Caco-2 (cell line): ENCODE measurements around the gene TSPAN18. TPM values are rescaled to one million over a fixed set of nuclear protein-coding genes. Genes with fewer than 3 reads are reported as not detected.
A peak's percentile ranks its signal among the peaks of the same experiment; 100 is the strongest.

Experiments
- BruUV-seq: library from RNA; stranded (reverse); fragments of 400-500 nt; replicated peaks from 2 replicates; lab custom pipeline; 2021; lab: Mats Ljungman, UMichigan
- CTCF ChIA-PET: fragments of 300-600 bp; sonication (Branson Sonifier 250); formaldehyde crosslinking; loops from one replicate; lab custom pipeline; 2022; ENCODE audit warnings: antibody characterized with exemption; lab: Charles Lee
- POLR2A ChIA-PET: fragments of 300-600 bp; sonication (Branson Sonifier 250); formaldehyde crosslinking; loops from one replicate; lab custom pipeline; 2022; ENCODE audit warnings: antibody characterized with exemption; lab: Charles Lee
- DNase-seq, 2 experiments: peaks; one replicate each; pipeline versions ENCODE4 v3.0.0 to v3.0.0-alpha.2; 2020 to 2022
- H3K27me3 ChIP-seq: replicated peaks from 2 replicates; pipeline ENCODE4 v1.6.0; 2011; ENCODE audit warnings: low read length; ENCODE audit not compliant: control insufficient read depth, insufficient read depth
- H3K36me3 ChIP-seq: 2 replicates; pipeline ENCODE4 v1.5.1; 2011; ENCODE audit warnings: low read length; ENCODE audit not compliant: control insufficient read depth, insufficient read depth
- H3K4me1 ChIP-seq: fragments of 250-450 bp; sonication (Bioruptor Pico); 2 replicates; pipeline ENCODE4 v1.5.1; 2020; ENCODE audit warnings: mild to moderate bottlenecking
- H3K4me3 ChIP-seq: 2 replicates; pipeline ENCODE4 v1.5.1; 2011; ENCODE audit warnings: low read depth, mild to moderate bottlenecking, control low read depth, low read length
- H3K9me3 ChIP-seq: fragments of 250-450 bp; sonication (Bioruptor Pico); 2 replicates; pipeline ENCODE4 v1.5.1; 2020; ENCODE audit warnings: mild to moderate bottlenecking, moderate library complexity
- H3K27ac Mint-ChIP-seq: one replicate; pipeline ENCODE4 v1.8.0; 2022; ENCODE audit warnings: mixed read lengths; ENCODE audit not compliant: unreplicated experiment
- H3K27me3 Mint-ChIP-seq: one replicate; pipeline ENCODE4 v1.8.0; 2022; ENCODE audit warnings: mixed read lengths; ENCODE audit not compliant: insufficient read depth, unreplicated experiment
- H3K36me3 Mint-ChIP-seq: one replicate; pipeline ENCODE4 v1.8.0; 2022; ENCODE audit warnings: mild to moderate bottlenecking, mixed read lengths; ENCODE audit not compliant: insufficient read depth, unreplicated experiment
- H3K4me1 Mint-ChIP-seq: one replicate; pipeline ENCODE4 v1.8.0; 2022; ENCODE audit warnings: low read depth, mixed read lengths; ENCODE audit not compliant: unreplicated experiment
- H3K4me3 Mint-ChIP-seq: one replicate; pipeline ENCODE4 v1.8.0; 2022; ENCODE audit warnings: mild to moderate bottlenecking, moderate library complexity, mixed read lengths; ENCODE audit not compliant: unreplicated experiment
- H3K9me3 Mint-ChIP-seq: one replicate; pipeline ENCODE4 v1.8.0; 2022; ENCODE audit warnings: mixed read lengths; ENCODE audit not compliant: unreplicated experiment
- intact Hi-C: fragments of 100-400 bp; cut with micrococcal nuclease; formaldehyde crosslinking; loops from one replicate; pipeline ENCODE4 v1.10.0; 2022; ENCODE audit not compliant: unreplicated experiment
- total RNA-seq: library from RNA; stranded (reverse); gene quantifications from 2 replicates; pipeline ENCODE4 v1.2.3, GENCODE V29; 2022
- TF ChIP-seq, protein P1 (sequence below), 2 experiments: fragments of 200-600 bp in 1 of 2; IDR thresholded peaks; 1 replicate in 1 of 2; 2 replicates in 1 of 2; pipeline versions ENCODE4 v1.5.1 to v1.8.0; 2011 to 2022; ENCODE audit warnings: antibody characterized with exemption in 1 of 2, control low read depth in 1 of 2, inconsistent platforms in 1 of 2, low read depth in 1 of 2, low read length in 1 of 2, mild to moderate bottlenecking in 1 of 2, moderate library complexity in 1 of 2; ENCODE audit not compliant: insufficient read depth in 1 of 2, severe bottlenecking in 1 of 2, unreplicated experiment in 1 of 2

The TSPAN18 gene
- total RNA-seq, 1 experiment from 2014 or later, result 7.4 TPM

DNA sequence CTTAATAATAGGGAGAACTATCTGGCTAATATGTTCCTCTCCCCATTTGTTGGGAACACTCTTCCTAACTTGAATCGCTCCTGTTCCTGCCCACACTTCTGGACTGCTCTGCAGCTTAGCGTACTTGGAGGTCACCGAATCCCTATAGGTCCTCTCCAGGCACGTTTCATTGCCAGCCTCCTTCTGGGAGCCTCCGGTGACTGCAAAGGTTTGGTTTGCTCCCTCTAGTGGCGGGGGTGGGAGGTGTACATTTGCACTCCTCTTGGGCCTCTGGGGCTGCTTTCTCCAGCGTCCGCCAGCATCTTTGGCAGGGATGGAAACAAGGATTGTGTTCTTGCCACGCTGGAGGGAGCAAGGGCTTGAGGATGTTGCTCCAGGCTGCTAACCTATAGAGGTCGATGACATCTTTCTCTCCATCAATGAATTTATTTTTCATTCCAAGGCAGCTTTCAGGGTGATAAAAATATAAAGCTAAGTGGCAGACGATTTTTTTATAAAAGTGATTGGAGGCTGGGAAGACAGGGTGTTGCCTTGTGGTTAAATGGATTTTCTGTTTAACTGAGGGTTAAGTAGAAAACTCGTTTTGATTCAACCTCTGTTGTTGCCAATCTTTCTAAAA, 48.7 kb downstream of the TSPAN18 start:
- H3K9me3 Mint-ChIP-seq, result no peaks in the 10 kb centered on the region
- Histone ChIP-seq H3K27me3 (no peaks in the 10 kb centered on the region; the same call in 1 of the 2 replicates), H3K4me1 (peaks cover 3% of the 10 kb centered on the region; the same call in 1 of the 2 replicates), H3K9me3 (no peaks in the 10 kb centered on the region), H3K36me3 (no peaks in the 10 kb centered on the region; the same call in 1 of the 2 replicates), H3K4me3 (no peak overlapping the region)
- H3K27me3 Mint-ChIP-seq, result peaks cover 6% of the 10 kb centered on the region
- no peak overlapping the region for H3K27ac Mint-ChIP-seq
- H3K4me3 Mint-ChIP-seq, result no peak overlapping the region
- peaks cover 4% of the 10 kb centered on the region for H3K4me1 Mint-ChIP-seq
- TF ChIP-seq, protein P1, sequence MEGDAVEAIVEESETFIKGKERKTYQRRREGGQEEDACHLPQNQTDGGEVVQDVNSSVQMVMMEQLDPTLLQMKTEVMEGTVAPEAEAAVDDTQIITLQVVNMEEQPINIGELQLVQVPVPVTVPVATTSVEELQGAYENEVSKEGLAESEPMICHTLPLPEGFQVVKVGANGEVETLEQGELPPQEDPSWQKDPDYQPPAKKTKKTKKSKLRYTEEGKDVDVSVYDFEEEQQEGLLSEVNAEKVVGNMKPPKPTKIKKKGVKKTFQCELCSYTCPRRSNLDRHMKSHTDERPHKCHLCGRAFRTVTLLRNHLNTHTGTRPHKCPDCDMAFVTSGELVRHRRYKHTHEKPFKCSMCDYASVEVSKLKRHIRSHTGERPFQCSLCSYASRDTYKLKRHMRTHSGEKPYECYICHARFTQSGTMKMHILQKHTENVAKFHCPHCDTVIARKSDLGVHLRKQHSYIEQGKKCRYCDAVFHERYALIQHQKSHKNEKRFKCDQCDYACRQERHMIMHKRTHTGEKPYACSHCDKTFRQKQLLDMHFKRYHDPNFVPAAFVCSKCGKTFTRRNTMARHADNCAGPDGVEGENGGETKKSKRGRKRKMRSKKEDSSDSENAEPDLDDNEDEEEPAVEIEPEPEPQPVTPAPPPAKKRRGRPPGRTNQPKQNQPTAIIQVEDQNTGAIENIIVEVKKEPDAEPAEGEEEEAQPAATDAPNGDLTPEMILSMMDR (IDR thresholded peaks at IDR 0.05; ENCODE audit: insufficient read depth in 1 of 2, low read depth in 1 of 2, low read length in 1 of 2, severe bottlenecking in 1 of 2, unreplicated experiment in 1 of 2), result peak; percentile 85 to 91
- BruUV-seq, result no TSS peak
- DNase-seq, result peak; percentile 77 to 82
- intact Hi-C loops, result loop anchor here (1.0 to 5.0 kb wide), 3 partner anchors 48 to 154 kb away; no protein-coding TSS in a partner anchor
- H3K36me3 Mint-ChIP-seq, result no peaks in the 10 kb centered on the region
- POLR2A ChIA-PET, result no interaction called here
- CTCF ChIA-PET, result interaction anchor here (0.5 to 1.0 kb wide), 4 partner anchors 8 to 153 kb away, joined by 3 read pairs; no protein-coding TSS in a partner anchor

DNA sequence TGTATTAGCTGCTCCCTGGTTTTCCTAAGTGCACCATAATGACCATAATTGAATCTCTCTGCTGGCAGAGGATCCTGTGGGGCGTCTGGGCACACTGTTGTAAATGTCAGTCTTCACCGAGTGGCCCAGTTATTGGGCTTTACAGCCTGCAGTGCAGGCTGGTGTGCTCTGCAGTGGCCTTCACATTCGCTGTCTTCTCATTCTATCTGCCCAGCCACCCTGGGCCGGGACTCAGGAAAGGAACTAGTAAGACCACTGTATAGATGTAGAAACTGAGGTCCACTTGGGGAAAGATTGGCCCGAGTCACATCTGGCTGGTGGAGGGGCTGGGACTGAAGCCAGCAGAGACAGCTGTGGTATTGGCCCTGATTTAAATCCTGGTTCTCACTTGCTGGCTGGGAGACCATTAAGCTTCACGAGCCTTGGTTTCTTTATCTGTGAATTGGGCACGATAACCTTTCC, 49.3 kb downstream of the TSPAN18 start:
- peak in 1 of 2 experiments; percentile 9 for DNase-seq
- ChIA-PET POLR2A (no interaction called here), CTCF (interaction anchor here (0.5 to 1.0 kb wide), 2 partner anchors 10 to 154 kb away, joined by 3 read pairs; no protein-coding TSS in a partner anchor)
- Mint-ChIP-seq H3K27me3 (peaks cover 6% of the 10 kb centered on the region), H3K27ac (no peak overlapping the region), H3K4me1 (peaks cover 4% of the 10 kb centered on the region), H3K4me3 (no peak overlapping the region), H3K9me3 (no peaks in the 10 kb centered on the region), H3K36me3 (no peaks in the 10 kb centered on the region)
- H3K4me1 ChIP-seq, result peaks cover 9% of the 10 kb centered on the region; the same call in 1 of the 2 replicates
- H3K27me3 ChIP-seq, result no peaks in the 10 kb centered on the region; the same call in 1 of the 2 replicates
- H3K9me3 ChIP-seq, result no peaks in the 10 kb centered on the region
- H3K36me3 ChIP-seq, result no peaks in the 10 kb centered on the region; the same call in 1 of the 2 replicates
- no peak overlapping the region for H3K4me3 ChIP-seq
- TF ChIP-seq, protein P1 (IDR thresholded peaks at IDR 0.05; ENCODE audit: insufficient read depth in 1 of 2, low read depth in 1 of 2, low read length in 1 of 2, severe bottlenecking in 1 of 2, unreplicated experiment in 1 of 2), result no peak
- intact Hi-C loops, result loop anchor here (1.0 to 5.0 kb wide), 3 partner anchors 49 to 155 kb away; no protein-coding TSS in a partner anchor
- BruUV-seq, result no TSS peak

DNA sequence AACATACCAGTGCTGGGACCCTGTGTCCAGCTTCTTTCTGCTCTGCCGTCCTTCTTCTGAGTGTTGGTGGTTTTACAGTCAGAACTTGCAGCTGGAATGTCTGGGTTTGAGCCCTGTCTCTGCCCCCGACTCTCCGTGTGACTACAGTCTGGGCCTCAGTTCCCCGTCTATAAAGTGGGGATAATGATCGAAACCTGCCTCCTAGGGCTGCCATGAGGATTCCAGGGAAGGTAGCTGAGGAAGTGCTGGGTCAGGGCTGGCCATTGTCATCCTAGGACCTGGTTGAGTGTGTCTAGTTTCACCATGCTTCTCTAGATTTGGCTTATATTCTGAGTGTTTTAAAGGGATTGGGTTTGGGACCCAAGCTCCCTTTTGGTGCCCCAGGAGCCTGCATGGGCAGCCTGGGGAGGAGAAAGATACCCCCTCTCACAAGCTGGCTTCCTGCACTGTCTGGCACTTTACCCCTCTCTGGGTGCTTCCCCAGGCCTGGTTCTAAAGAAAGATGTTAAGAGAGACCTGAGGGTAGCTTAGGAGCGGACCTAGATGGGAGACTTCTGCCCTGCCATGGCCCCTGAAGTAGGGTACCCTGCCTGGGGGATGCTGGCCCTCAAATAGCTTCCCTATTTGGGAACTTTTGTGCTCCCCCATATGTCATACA, 49.9 kb downstream of the TSPAN18 start:
- Mint-ChIP-seq H3K27me3 (peaks cover 6% of the 10 kb centered on the region), H3K4me1 (peaks cover 7% of the 10 kb centered on the region), H3K9me3 (no peaks in the 10 kb centered on the region), H3K27ac (no peak overlapping the region), H3K36me3 (no peaks in the 10 kb centered on the region), H3K4me3 (no peak overlapping the region)
- BruUV-seq, result no TSS peak
- Histone ChIP-seq H3K4me3 (no peak overlapping the region), H3K4me1 (peaks cover 10% of the 10 kb centered on the region; the same call in 1 of the 2 replicates), H3K36me3 (no peaks in the 10 kb centered on the region; the same call in 1 of the 2 replicates), H3K27me3 (no peaks in the 10 kb centered on the region; the same call in 1 of the 2 replicates), H3K9me3 (no peaks in the 10 kb centered on the region)
- TF ChIP-seq, protein P1 (IDR thresholded peaks at IDR 0.05; ENCODE audit: insufficient read depth in 1 of 2, low read depth in 1 of 2, low read length in 1 of 2, severe bottlenecking in 1 of 2, unreplicated experiment in 1 of 2), result no peak
- peak in 1 of 2 experiments; percentile 3 for DNase-seq
- CTCF ChIA-PET, result interaction anchor here (0.7 to 1.0 kb wide), 2 partner anchors 152 to 154 kb away, joined by 3 read pairs; no protein-coding TSS in a partner anchor
- intact Hi-C loops, result loop anchor here (5.0 kb wide), 1 partner anchor 116 kb away; no protein-coding TSS in a partner anchor
- POLR2A ChIA-PET, result no interaction called here
